HG03354 (cell line): ENCODE results near the gene CCDC69.
"Not testable (repeated sequence)": the region's sequence is repeated elsewhere in the genome, so short reads cannot be mapped to it uniquely, and the experiment has no call there.

ENCODE experiments used
- ATAC-seq: cut with Tn5 transposase; IDR thresholded peaks from one replicate; pipeline ENCODE4 v1.9.1; 2021; ENCODE audit warnings: mild to moderate bottlenecking; ENCODE audit not compliant: unreplicated experiment, poor library complexity, severe bottlenecking

CCDC69 gene

DNA sequence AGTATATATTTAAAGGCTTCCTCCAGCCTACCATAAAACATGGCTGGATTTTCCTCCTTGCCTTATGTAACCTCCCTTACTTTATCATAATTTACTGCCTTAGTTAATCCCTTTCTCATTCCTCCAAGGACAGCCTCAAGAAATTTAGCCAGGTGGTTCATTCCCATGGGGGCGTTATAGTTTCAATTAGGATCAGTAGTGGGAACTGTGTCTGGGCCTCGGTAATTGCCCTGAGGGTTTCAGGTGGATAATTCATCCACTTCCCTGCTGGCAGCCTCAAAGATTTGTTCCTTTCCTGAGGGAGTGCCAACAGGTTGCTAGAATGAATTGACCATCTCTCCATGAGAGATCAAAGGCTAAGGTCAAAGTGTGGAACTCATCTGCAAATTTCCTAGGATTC lies 24.8 kb upstream of the CCDC69 start:
- ATAC-seq: no peak

DNA sequence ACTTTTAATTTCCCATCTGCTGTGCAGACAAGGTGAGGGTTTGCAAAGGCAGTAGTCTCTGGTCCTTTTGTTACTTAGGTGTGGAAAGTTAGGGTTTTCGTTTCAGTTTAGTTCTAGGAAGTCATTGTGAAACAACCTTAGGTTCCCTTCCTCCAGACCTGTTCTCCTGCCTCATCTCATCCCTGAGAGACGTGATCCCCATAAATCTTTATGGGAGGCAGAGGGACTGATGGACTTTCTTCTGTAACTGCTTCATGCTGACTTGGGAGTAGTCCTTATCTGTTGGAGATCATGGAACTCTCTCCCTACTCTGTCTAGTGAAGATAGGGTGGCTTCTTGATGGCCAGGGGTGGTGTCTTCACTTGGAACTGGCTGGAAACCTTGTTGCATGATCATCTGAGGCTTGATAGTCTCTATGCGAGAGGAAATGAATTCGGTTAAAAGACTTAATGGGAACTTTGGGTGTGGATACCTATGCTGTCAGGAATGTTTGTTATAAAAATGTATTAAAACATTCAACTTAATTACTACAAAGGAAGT lies 21.9 kb upstream of the CCDC69 start:
- no peak for ATAC-seq

DNA sequence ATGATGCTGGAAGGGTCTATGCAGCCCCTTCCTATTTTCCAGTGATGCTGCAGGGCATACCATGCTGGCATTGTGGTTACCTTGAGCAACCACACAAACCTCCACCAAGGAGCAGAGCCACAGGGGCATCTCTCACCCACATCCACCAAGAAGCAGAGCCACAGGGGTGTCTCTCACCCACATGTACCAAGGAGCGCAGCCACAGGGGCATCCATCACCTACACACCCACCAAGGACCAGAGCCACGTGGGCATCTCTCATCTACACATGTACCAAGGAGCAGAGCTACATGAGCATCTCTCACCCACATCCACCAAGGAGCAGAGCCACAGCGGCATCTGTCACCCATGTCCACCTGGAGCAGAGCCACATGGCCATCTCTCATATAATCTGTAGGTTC lies 20.3 kb upstream of the CCDC69 start:
- no peak for ATAC-seq

DNA sequence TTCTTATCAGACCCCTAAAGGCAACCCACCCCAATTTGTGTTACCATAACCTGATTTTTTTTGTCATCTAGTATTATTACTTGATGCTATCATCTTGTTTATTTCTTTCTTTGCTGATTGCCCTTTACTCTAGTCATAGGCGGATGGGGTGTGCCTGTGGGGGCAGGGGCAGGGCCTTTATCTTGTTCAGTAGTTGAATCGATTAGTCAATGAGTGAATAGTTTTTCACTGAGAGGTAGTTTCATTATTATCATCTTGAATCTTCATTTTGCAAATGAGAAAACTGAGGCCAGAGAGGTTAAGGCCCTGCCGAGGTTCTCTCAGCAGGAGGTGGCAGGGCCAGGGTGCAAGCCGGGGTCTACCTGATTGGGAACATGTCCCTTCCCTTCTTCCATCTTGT lies 19.7 kb upstream of the CCDC69 start:
- ATAC-seq: no peak

DNA sequence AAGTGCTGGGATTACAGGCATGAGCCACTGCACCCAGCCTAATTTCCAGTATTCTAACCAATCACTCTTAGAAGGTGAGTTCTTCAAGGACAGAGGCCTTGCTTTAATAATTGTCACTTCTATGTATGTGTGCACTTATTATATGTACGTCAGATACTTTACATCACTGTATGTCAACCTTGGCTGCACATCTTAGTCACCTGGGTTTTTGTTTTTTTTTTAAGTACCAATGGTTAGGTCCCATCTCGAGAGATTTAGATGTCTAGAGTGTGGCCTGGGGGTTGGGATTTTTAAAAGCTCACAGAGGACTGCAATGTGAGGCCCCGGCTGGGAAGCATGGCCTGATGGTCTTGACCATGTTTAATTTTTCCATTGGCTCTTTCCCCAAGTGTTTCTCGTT lies 19.2 kb upstream of the CCDC69 start:
- no peak for ATAC-seq

DNA sequence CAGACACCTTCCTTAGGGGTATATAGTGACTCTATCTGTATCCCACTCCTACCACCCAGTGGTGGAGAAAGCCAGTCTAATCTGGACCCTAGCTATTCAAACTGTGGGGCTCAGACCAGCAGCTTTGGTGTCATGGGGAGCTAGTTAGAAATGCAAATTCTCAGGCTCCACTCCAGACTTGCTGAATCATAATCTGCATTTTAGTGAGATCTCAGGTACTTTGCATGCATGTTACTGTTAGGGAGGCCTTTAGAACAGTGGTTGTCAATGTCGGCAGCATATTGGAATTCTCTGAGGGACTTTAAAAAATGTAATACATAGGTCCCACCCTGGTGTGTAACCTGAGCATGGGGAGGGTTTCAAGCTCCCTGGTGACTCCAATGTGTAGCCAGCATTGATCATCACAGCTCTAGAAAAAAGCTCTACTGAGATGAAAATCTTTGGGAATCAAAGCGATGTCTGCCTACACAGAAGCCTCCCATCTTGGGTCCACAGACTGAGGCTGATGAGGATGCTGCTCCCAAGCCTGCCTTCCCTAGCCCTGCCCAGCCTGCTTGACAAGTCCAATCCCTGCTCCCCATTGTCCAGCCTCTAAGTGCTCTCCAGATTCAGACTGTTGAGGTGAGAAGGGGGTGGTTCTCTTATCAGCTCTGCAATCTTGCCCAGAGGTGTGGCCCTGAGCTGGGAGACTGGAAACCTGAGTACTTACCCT lies 17.2 kb upstream of the CCDC69 start:
- no peak for ATAC-seq

DNA sequence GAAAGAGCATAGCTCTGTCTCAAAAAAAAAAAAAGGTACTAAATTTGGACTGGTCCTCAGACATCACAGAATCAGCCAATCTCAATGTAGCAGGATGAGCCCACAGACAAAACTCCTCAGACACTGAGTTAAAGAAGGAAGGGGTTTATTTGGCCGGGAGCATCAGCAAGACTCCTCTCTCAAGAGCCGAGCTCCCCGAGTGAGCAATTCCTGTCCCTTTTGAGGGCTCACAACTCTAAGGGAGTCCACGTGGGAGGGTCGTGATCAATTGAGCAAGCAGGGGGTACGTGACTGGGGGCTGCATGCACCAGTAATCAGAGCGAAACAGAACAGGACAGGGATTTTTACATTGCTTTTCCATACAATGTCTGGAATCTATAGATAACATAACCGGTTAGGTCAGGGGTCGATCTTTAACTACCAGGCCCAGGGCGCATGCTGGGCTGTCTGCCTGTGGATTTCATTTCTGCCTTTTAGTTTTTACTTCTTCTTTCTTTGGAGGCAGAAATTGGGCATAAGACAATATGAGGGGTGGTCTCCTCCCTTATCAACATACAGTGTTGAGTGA lies 16.5 kb upstream of the CCDC69 start:
- not testable (repeated sequence) for ATAC-seq

DNA sequence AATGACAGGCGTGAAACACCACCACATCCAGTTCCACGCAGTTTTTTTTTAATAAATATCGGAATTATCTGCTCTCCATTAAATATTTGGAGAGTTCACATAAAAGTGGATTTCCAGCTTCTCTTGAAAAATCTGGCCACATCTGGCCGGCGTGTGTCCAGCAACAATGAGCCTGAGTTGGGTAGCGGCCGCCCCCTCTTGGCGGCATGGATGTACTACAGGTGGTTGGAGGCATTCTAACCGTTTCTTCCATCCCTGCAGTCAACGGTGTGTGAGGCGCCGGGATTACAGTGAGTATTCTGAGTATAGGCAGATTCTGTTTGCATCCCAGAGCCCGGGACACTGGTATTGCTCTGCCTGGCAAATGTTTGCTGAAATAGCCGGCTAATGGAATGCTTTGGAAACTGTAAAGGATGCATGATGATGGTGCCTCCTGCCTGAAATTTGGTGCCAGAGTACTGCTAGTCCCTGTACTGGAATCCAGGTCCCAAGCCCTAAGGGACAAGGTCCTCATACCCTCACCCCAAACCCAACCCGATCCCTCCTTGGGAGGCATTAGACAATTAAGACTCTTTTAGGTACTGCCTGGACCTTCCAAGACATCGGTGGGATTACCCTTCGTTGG lies 15.5 kb upstream of the CCDC69 start:
- peak; percentile 59 for ATAC-seq

DNA sequence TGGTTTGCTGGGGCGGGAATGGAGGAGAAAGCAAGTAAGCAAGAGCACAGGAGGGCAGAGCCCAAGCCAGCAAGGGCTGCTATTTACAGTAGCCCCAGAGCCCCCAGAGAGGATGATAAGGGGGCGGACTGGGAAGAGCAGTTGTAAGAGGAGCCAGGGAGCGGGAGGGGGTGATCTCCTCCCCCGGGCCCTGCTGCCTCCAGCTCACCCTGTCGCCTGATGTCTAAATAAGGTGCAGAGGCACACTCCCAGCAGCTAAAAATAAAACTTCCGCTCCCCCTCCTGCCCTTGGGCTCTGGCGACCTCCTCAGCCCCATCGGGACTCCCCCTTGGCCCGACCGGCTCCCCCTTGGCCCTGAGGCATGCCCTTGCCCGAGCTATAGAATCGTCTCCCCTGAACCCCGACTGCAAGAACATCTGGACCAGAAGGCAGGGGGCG lies 14.4 kb upstream of the CCDC69 start:
- ATAC-seq: peak; percentile 34

DNA sequence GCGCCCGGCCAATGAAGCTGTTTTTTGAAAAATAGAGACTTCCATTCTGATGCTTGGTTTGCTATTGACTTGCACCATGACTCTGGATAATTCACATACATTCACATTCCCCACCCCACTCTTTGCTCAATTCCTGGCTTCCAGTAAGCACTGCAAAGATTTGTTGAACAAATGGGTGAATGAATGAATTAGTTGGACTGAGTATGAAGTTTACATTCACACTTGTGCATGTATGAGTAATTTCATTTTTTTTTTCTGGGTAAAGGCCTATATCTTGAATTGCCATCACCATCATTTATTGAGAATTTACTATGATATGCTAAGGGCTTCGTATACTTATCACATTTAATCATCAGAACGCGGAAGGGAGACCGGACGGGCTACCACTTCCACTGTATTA lies 13.8 kb upstream of the CCDC69 start:
- ATAC-seq: no peak

DNA sequence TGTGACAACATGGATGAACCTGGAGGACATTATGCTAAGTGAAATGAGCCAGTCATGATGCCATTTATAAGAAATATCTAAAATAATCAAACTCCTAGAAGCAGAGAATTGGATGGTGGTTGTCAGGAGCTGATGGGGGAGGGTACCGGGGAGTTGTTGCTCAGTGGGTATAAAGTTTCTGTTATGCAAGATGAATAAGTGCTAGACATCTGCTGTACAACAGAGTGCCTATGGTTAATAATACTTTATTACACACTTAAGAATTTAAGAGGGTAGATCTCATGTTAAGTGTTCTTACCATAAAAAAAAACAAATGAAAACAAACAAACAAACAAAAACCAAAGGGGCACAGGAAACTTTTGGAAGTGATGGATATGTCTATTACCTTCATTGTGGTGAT lies 13.0 kb upstream of the CCDC69 start:
- ATAC-seq: no peak

DNA sequence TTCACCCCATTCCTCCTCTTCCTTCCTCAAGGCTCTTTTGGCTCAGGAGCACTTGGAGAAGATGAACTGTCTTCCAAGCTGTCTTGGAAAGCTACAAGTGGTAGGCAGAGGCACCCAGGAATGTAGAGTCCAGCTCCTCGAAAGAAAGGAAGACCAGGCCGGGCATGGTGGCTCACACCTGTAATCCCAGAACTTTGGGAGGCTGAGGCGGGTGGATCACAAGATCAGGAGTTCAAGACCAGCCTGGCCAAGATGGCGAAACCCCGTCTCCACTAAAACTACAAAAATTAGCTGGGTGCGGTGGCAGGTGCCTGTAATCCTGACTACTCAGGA lies 11.3 kb upstream of the CCDC69 start:
- not testable (repeated sequence) for ATAC-seq

DNA sequence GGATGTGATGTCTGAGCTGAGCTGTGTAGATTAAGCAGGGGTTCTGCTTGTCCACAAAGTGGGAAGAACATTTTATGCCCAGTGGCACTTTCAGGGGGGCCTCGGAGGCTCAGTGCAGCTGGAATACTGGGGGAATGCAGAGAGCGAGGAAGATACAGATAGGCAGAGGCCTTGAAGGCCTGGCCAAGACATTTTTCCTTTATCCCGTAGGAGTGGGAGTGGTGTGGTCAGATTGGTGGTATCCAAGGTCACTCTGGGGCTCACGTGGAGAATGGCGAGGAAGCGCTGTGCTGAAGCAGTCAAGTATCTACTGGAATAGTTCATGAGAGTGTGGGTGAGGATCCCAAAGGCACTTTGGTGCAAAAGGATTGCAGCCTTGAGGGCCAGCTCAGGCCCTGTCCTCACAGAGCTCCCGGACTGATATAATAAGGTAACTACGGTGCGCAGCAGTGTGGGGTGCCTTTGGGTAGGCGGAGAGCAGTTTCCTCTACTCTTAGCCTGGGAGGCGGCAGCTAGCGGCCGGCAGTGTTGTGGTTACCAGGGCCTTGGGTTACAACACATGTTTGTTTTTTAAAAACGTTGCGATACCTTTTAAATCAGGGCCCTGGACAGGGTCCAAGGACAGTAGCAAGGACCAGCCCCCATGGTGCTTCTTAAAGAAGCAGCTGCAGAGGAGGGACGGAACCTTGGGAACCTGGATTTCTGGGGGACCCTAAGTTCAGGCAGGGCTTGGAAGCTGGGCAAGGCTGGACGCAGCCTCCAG lies 10.8 kb upstream of the CCDC69 start:
- ATAC-seq: peak; percentile 75

DNA sequence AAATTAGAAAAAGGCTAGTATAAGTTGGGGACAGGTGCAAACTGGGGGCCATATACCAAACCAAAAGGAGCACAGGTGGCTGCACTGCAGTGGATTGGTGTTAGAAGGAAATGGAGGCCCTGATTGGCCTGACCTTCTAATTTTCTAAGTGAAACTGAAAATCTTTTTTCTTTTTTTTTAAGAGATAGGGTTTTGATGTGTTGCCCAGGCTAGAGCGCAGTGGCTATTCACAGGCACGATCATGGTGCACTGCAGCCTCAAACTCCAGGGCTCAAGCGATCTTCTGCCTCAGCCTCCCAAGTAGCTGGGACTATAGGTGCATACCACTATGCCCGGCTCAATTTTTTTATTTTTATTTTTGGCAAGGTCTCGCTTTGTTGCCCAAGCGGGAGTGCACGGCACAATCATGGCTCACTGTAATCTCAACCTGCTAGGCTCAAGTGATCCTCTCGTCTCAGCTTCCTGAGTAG lies 9.8 kb upstream of the CCDC69 start:
- ATAC-seq: peak; percentile 71

DNA sequence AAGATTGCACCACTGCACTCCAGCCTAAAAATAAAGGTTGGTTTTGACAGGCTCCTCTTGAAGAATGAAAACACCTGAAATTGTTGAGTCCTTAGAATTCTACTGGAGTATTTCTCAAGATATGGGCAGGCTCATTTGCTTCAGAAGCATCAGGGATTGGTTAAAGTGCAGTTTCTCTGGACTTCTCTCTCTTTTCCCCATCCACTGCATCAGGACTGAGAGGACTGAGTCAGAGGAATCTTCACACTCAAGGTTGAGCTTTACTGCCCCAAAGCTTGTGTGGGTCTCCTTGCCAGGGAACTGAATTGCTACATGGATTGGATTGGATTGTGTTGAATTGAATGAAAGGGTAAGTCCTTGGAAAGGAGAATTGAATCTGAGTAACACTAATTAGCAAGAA lies 7.5 kb upstream of the CCDC69 start:
- no peak for ATAC-seq

DNA sequence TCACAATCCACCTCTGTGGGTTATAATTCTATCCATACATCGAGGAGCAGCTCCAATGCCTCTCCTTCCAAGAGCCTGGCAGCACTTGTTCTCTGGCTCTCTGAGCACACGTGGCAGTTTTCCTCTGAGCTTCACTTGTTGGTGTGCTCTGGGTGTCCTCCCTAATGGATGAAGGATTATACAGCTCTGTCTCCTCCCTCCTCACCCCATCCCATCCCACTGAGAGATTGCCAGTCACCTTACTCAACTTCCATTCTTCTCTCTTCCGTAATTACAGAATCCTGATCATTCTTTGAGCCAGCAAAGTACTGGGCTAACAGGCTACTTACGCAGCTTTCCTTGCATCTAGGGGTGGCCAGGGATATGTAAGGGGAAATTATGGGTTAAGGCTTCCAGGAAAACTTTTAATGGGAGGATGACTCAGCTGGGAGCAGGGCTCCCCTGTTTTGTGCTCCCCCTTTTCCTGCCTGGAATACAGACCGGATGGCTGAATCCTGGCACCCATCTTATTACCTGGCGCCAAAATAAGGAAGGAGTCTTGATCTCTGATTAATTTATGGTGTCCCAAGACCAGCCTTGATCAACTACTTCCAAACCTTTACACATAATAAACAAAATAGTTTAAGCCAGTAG lies 6.3 kb upstream of the CCDC69 start:
- ATAC-seq: no peak

DNA sequence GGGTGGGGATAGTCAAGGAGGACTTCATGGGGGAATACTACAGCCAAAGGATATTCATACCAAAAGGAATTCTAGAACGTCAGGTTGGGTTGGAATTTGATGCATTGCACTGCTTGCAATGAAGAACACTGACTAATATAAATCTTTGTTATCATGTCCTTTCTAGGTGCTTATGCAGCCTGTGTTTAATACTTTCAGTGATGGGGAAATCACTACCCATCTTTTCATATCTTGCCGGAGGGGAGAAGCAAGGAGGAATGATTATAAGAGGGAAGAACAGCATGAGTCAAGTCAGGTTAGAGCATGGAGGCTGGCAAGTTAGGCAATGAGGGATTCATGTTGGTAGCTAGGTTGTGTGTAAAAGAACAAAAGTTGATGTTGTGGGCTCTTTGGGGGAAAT lies 5.1 kb upstream of the CCDC69 start:
- ATAC-seq: no peak

DNA sequence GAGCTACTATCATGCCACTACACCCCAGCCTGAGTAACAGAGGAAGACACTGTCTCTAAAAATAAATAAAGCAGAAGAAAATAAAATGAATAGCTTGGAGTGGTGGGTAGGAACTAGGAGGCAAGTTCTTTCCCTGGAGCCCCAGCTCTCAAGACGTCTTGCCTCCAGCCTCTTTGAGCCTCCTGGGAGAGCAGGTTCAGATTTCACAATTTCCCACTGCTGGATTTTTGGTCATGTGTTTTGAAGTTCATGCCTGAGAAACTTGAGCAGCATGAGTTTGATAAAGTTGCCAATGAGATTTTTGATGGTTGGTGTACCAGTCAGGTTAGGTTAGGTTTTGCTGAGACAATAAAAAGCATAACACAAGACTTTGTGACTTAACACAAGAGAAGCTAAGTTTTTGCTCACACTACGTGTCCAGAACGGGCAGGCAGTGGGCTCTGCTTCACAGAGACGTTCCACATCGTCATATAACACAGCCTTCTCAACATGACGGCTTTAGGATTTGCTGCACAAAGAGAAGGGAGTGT lies 4.1 kb upstream of the CCDC69 start:
- ATAC-seq: no peak

DNA sequence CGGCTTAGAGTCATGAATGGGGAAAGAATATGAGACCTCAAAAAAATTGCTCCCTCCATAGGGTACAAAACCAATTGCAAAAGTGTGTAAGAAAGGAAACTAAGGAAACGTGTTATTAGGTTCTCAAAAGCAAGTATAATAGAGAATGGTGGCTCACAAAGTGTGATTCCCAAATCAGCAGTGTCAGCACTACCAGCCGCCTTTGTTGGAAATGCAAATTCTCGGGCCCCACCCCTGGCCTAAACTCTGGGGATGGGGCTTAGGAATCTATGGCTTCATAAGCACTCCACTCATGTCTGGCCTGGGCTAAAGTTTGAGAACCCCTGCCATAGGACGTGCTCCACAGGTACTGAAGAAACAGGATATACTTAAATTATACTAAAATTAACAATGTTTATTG lies 1.6 kb upstream of the CCDC69 start:
- no peak for ATAC-seq

DNA sequence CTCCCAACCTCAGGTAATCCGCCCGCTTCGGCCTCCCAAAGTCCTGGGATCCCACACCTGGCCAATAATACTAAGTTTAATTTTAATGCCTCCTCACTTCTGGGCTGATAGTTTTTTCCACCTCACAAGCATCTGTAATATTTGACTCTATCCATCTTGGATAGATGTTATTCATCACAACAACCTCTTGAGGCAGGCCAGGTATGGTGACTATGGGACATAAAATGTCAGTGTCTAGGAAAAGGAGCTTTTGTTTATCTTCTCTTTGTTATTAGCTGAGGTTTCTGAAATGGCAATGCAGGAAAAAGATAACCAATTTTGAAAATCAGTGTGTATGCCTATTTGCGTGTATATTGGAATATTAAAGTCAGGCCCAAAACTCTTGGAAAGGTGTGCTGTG lies 1.2 kb upstream of the CCDC69 start:
- no peak for ATAC-seq
